LNCAP (cell line): ENCODE measurements around the gene TMEM200A.

Experiments used
- CTCF ChIP-seq: fragments of 450-650 bp; IDR thresholded peaks from 2 replicates; pipeline ENCODE4 v1.5.1; 2017; ENCODE audit warnings: mild to moderate bottlenecking

Gene TMEM200A

GRCh38 chr6:130412556-130413290, 46.9 kb downstream of the TMEM200A start:
- TF ChIP-seq CTCF, result no peak

- no peak for TF ChIP-seq CTCF
Observed at GRCh38 chr6:130417951-130418350, 52.1 kb downstream of the TMEM200A start.

- TF ChIP-seq CTCF, result no peak
Observed at GRCh38 chr6:130420911-130421310, 55.1 kb downstream of the TMEM200A start.

- TF ChIP-seq CTCF, result no peak
Observed at GRCh38 chr6:130421585-130421984, 55.8 kb downstream of the TMEM200A start.

GRCh38 chr6:130423044-130423443, 57.2 kb downstream of the TMEM200A start:
- no peak for TF ChIP-seq CTCF

GRCh38 chr6:130424710-130425109, 58.9 kb downstream of the TMEM200A start:
- no peak for TF ChIP-seq CTCF

GRCh38 chr6:130425537-130425936, 59.7 kb downstream of the TMEM200A start:
- TF ChIP-seq CTCF, result no peak
